GM12891 (cell line): ENCODE data around the gene HSPH1.

Source experiments
- DNase-seq: peaks from one replicate; pipeline ENCODE4 v3.0.0; 2011; ENCODE audit warnings: low spot score; ENCODE audit not compliant: insufficient read length
- FAIRE-seq: peaks from 2 replicates; lab custom pipeline; 2011; peaks lifted over from hg19 to GRCh38; lab: Jason Lieb, UNC
- PAX5 ChIP-seq: IDR thresholded peaks from 2 replicates; pipeline ENCODE4 v1.6.1; 2011; ENCODE audit warnings: low read length, moderate library complexity, mild to moderate bottlenecking; ENCODE audit not compliant: insufficient read depth, severe bottlenecking
- POLR2A ChIP-seq: IDR thresholded peaks from 2 replicates; pipeline ENCODE4 v1.6.1; 2011; ENCODE audit warnings: low read depth, low read length, control low read depth
- POLR2AphosphoS5 ChIP-seq: IDR thresholded peaks from 2 replicates; pipeline ENCODE4 v1.6.1; 2011; ENCODE audit warnings: low read depth, low read length, control low read depth
- POU2F2 ChIP-seq: IDR thresholded peaks from 2 replicates; pipeline ENCODE4 v1.6.1; 2011; ENCODE audit warnings: low read depth, mild to moderate bottlenecking, control low read depth, low read length, moderate library complexity
- SPI1 ChIP-seq: IDR thresholded peaks from 2 replicates; pipeline ENCODE4 v1.6.1; 2011; ENCODE audit warnings: low read depth, low read length, control low read depth
- TAF1 ChIP-seq: IDR thresholded peaks from 2 replicates; pipeline ENCODE4 v1.6.1; 2011; ENCODE audit warnings: low read depth, low read length, control low read depth

The HSPH1 gene

GRCh38 chr13:31115616-31116015 is 46.1 kb downstream of the HSPH1 start:
- no peak for DNase-seq
- FAIRE-seq: no peak
- TF ChIP-seq POLR2AphosphoS5 (no peak), PAX5 (no peak), POLR2A (no peak), TAF1 (no peak), POU2F2 (no peak), SPI1 (no peak)

DNA sequence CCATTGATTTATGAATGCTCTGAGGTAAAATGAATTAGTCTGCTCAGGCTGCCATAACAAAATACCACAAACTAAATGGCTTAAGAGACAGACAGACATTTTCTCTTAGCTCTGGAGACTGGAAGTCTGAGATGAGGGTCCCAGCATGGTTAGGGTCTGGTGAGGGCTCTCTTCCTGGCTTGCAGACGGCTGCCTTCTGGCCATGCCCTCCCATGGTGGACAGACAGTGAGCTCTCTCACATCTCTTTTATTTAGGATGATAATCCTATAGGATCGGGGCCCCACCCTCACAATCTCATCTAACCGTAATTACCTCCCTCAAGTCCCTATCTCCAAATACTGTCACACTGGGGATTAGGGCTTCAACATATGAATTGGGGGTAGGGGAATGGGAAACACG is 47.1 kb downstream of the HSPH1 start:
- FAIRE-seq: no peak
- no peak for TF ChIP-seq PAX5
- TF ChIP-seq POU2F2: no peak
- TF ChIP-seq SPI1: no peak
- TF ChIP-seq POLR2A: no peak
- no peak for TF ChIP-seq POLR2AphosphoS5
- no peak for TF ChIP-seq TAF1
- no peak for DNase-seq

- no peak for TF ChIP-seq SPI1
- TF ChIP-seq POU2F2: no peak
- TF ChIP-seq POLR2AphosphoS5: no peak
- no peak for TF ChIP-seq TAF1
- no peak for TF ChIP-seq POLR2A
- TF ChIP-seq PAX5: no peak
- FAIRE-seq (no peak), DNase-seq (no peak)
Measured at GRCh38 chr13:31111136-31111535, 50.6 kb downstream of the HSPH1 start.

- no peak for FAIRE-seq
- no peak for DNase-seq
- TF ChIP-seq POLR2A (no peak), POU2F2 (no peak), POLR2AphosphoS5 (no peak), TAF1 (no peak), PAX5 (no peak), SPI1 (no peak)
Measured at GRCh38 chr13:31110617-31111016, 51.1 kb downstream of the HSPH1 start.

DNA sequence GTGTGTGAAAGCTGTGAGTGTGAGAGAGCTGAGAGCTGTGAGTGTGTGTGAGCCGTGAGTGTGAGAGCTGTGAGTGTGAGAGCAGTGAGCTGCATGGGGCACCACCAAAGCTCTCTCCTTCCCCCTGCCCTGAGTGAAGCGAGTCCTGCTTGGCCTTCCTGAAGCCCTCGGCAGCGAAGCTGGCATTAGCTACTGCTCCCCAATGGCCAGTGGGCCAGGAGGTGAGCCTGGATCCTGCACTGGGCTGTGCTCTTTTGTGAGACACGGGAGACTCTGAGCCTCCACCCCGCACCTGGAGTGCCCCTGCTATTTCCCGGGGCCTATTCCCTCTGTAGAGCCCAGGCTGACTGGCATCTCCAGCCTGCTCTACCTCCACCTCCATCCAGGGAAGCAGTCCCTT is 51.5 kb downstream of the HSPH1 start:
- FAIRE-seq: no peak
- TF ChIP-seq TAF1 (no peak), POLR2AphosphoS5 (no peak), PAX5 (no peak), POU2F2 (no peak), POLR2A (no peak), SPI1 (no peak)
- DNase-seq: no peak

GRCh38 chr13:31107109-31107508 is 54.6 kb downstream of the HSPH1 start:
- DNase-seq: no peak

DNA sequence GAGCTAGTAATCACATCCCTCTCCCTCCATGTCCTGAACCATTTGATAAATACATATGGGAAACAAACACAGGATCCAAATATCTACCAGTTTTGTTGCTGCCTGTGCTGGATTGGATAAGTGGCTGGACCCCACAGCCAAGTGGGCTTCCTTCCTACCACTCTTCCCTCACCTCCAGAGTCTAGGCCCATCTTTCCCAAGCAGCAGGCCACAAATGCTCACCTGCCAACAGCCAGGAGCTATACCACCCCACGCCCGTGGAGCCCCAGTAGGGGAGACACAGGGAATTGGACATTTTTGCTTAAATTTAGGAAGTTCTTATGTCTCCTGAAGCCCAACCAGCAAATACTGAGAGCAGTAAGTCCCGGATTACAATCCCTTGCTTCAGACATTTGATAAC is 55.8 kb downstream of the HSPH1 start:
- no peak for TF ChIP-seq SPI1
- no peak for TF ChIP-seq POLR2A
- no peak for TF ChIP-seq TAF1
- TF ChIP-seq POU2F2: no peak
- no peak for TF ChIP-seq POLR2AphosphoS5
- FAIRE-seq: no peak
- no peak for DNase-seq

More at GRCh38 chr13:31107109-31107508, 54.6 kb downstream of the HSPH1 start:
- TF ChIP-seq POLR2A: no peak
- FAIRE-seq: no peak

- FAIRE-seq (no peak), DNase-seq (no peak)
- TF ChIP-seq TAF1 (no peak), SPI1 (no peak), POLR2AphosphoS5 (no peak), POU2F2 (no peak), PAX5 (no peak), POLR2A (no peak)
Measured at GRCh38 chr13:31105020-31105795, 56.5 kb downstream of the HSPH1 start.

DNA sequence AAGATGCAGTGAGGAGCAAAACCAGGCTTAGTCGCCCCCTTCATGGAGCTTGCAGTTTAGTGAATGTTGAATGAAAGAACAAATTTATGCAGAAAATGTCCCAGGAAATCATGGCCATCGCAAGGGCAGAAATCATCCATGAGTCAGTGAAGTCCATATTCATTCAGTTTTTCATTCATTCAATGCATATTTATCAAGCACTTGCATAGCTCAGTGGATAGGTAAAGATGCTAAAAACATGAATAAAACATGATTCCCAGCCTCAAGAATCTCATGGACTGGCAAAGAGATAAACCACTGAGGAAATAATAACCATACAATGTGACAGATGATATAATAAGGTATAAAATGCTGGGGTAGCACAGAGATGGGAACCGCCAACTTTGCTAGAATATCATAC is 58.8 kb downstream of the HSPH1 start:
- no peak for FAIRE-seq

More for the DNA sequence above, 58.8 kb downstream of the HSPH1 start:
- TF ChIP-seq POU2F2: no peak
- no peak for TF ChIP-seq TAF1
- no peak for TF ChIP-seq POLR2AphosphoS5
- TF ChIP-seq SPI1: no peak
- no peak for TF ChIP-seq POLR2A
- TF ChIP-seq PAX5: no peak
- no peak for DNase-seq
